ENCODE data around the gene INTS6L.

INTS6L gene

DNA sequence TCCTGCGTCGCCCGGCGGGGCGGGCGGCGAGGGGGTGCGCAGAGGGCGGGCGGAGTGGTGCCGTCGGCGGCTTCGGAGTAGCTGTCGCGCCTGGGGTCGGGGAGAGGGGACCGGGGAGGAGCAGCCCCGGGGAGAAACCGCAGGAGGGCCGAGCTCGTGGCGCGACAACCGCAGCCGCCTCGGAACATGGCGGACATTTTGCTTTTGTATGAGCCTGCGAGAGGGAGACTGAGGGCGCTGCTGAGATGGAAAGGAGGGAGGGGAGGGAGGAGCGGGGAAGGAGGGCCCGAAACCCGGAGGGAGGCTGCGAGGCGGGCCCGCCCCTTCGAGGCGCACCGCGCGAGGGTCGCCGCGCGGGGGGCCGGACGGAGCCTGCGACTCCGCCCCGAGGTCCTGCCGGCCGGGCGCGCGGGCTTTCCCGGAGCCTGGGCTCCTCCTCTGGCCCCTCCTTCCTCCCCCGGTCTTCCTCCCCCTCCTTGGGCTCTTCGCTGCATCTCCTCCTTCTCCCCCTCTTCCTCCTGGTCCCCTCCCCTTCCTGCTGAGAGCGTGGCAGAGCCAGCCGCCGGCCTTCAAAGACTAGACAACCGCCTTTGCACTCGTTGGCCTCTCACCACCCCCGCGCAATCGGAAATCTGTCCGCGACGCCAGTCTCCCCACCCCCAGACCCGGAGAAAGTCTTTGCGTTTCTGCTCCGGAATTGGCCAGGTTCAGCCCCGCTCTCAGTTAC is 1.1 kb downstream of the INTS6L start:
- Histone ChIP-seq H4K20me1 (ENCODE audit: insufficient read depth, low read length, poor library complexity, severe bottlenecking) (peaks cover 29% of the 10 kb centered on the region), H3F3A (ENCODE audit: low read depth) (no peaks in the 10 kb centered on the region), H3K9me2 (replicated peaks; ENCODE audit: low read depth, low read length) (no peaks in the 10 kb centered on the region), H3K4me3 (ENCODE audit: low read length, poor library complexity, severe bottlenecking) (peak overlapping the region; percentile 97), H3K9ac (ENCODE audit: low read depth, low read length, poor library complexity, severe bottlenecking) (peak overlapping the region; percentile 98), H3K36me3 (ENCODE audit: insufficient read depth, low read length) (no peaks in the 10 kb centered on the region), H2AFZ (ENCODE audit: low read length) (peak overlapping the region; percentile 76; the same call in 1 of the 2 replicates), H3K4me1 (ENCODE audit: insufficient read depth, low read length, poor library complexity, severe bottlenecking) (peaks cover 22% of the 10 kb centered on the region), H3K27me3 (ENCODE audit: insufficient read depth, low read length, poor library complexity, severe bottlenecking) (no peaks in the 10 kb centered on the region), H3K4me2 (ENCODE audit: low read depth, low read length, poor library complexity, severe bottlenecking) (peak overlapping the region; percentile 92), H3K79me2 (ENCODE audit: insufficient read depth, low read length) (peaks cover 47% of the 10 kb centered on the region), H3K9me3 (ENCODE audit: insufficient read depth, low read depth, low read length) (no peaks in the 10 kb centered on the region)
- TF ChIP-seq EZH2phosphoT487 (IDR thresholded peaks at IDR 0.05; ENCODE audit: borderline replicate concordance) = no peak
- TF ChIP-seq, protein P1, sequence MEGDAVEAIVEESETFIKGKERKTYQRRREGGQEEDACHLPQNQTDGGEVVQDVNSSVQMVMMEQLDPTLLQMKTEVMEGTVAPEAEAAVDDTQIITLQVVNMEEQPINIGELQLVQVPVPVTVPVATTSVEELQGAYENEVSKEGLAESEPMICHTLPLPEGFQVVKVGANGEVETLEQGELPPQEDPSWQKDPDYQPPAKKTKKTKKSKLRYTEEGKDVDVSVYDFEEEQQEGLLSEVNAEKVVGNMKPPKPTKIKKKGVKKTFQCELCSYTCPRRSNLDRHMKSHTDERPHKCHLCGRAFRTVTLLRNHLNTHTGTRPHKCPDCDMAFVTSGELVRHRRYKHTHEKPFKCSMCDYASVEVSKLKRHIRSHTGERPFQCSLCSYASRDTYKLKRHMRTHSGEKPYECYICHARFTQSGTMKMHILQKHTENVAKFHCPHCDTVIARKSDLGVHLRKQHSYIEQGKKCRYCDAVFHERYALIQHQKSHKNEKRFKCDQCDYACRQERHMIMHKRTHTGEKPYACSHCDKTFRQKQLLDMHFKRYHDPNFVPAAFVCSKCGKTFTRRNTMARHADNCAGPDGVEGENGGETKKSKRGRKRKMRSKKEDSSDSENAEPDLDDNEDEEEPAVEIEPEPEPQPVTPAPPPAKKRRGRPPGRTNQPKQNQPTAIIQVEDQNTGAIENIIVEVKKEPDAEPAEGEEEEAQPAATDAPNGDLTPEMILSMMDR (conservative IDR thresholded peaks at IDR 0.05; ENCODE audit: low read length) = no peak

DNA sequence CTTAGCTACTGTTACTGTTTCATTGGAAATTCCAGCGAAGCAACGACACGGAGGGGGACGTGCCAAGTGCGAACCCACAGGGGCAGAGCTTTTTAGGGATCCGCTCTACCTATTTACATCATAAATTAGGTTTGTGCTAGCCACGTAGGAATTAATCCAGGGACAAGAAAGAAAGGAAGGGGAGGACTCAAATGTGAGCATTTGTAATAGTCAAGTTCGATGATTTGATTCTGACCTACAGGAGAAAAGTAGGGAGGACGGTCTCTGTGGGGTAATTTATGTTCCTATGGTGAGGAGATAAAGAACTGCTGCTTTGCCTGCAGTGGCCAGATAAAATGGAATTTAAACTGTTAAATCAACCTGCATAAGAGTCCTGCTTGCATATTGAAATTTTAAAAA is 1.7 kb downstream of the INTS6L start:
- Histone ChIP-seq H3K9me2 (replicated peaks; ENCODE audit: low read depth, low read length) (no peaks in the 10 kb centered on the region), H2AFZ (ENCODE audit: low read length) (peak overlapping the region; percentile 76; the same call in 1 of the 2 replicates), H3F3A (ENCODE audit: low read depth) (no peaks in the 10 kb centered on the region), H3K4me2 (ENCODE audit: low read depth, low read length, poor library complexity, severe bottlenecking) (peak overlapping the region; percentile 92), H3K79me2 (ENCODE audit: insufficient read depth, low read length) (peaks cover 51% of the 10 kb centered on the region), H4K20me1 (ENCODE audit: insufficient read depth, low read length, poor library complexity, severe bottlenecking) (peaks cover 31% of the 10 kb centered on the region), H3K4me1 (ENCODE audit: insufficient read depth, low read length, poor library complexity, severe bottlenecking) (peaks cover 22% of the 10 kb centered on the region), H3K27me3 (ENCODE audit: insufficient read depth, low read length, poor library complexity, severe bottlenecking) (no peaks in the 10 kb centered on the region), H3K4me3 (ENCODE audit: low read length, poor library complexity, severe bottlenecking) (peak overlapping the region; percentile 97), H3K36me3 (ENCODE audit: insufficient read depth, low read length) (no peaks in the 10 kb centered on the region), H3K9ac (ENCODE audit: low read depth, low read length, poor library complexity, severe bottlenecking) (peak overlapping the region; percentile 95), H3K9me3 (ENCODE audit: insufficient read depth, low read depth, low read length) (no peaks in the 10 kb centered on the region)
- TF ChIP-seq, protein P1 (conservative IDR thresholded peaks at IDR 0.05; ENCODE audit: low read length) = no peak
- TF ChIP-seq EZH2phosphoT487 (IDR thresholded peaks at IDR 0.05; ENCODE audit: borderline replicate concordance) = no peak

DNA sequence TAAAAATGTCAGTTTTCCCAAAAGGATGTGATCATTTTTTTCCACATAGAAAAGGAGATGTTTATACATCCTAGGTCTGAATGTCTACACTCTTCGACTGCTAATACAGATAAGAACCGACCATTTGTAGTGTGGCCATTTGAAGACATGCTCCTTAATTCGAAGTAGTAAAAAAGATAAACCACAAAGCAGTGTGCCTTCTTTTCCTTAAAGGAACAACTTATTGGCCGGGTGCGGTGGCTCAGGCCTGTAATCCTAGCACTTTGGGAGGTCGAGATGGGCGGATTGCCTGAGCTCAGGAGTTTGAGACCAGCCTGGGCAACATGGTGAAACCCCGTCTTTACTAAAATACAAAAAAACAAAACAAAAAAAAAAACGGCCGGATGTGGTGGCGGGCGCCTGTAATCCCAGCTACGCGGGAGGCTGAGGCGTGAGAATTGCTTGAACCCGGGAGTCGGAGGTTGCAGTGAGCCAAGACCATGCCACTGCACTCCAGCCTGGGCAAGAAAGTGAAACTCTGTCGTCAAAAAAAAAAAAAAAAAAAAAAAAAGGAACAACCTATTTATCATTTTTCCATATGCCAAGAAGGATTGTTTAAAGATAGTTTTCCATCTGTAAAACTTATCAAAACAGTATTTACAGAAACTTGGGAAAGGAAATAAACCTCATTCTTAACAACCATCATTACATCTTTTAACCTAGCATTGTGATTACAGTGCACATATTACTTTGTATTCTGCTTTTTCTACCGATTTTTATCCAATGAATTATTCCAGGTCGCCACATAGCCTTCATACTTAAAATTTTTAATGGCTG is 2.6 kb downstream of the INTS6L start:
- no peaks in the 10 kb centered on the region for H3K9me2 ChIP-seq (replicated peaks; ENCODE audit: low read depth, low read length)
- H2AFZ ChIP-seq (ENCODE audit: low read length) = no peak overlapping the region
- no peaks in the 10 kb centered on the region for H3K27me3 ChIP-seq (ENCODE audit: insufficient read depth, low read length, poor library complexity, severe bottlenecking)
- no peaks in the 10 kb centered on the region for H3K9me3 ChIP-seq (ENCODE audit: insufficient read depth, low read depth, low read length)
- H3F3A ChIP-seq (ENCODE audit: low read depth) = no peaks in the 10 kb centered on the region
- H4K20me1 ChIP-seq (ENCODE audit: insufficient read depth, low read length, poor library complexity, severe bottlenecking) = peaks cover 36% of the 10 kb centered on the region
- peaks cover 61% of the 10 kb centered on the region for H3K79me2 ChIP-seq (ENCODE audit: insufficient read depth, low read length)
- peak overlapping the region; percentile 95 for H3K9ac ChIP-seq (ENCODE audit: low read depth, low read length, poor library complexity, severe bottlenecking)
- H3K4me2 ChIP-seq (ENCODE audit: low read depth, low read length, poor library complexity, severe bottlenecking) = peak overlapping the region; percentile 92
- no peak for TF ChIP-seq EZH2phosphoT487 (IDR thresholded peaks at IDR 0.05; ENCODE audit: borderline replicate concordance)
- TF ChIP-seq, protein P1 (conservative IDR thresholded peaks at IDR 0.05; ENCODE audit: low read length) = no peak
- H3K4me1 ChIP-seq (ENCODE audit: insufficient read depth, low read length, poor library complexity, severe bottlenecking) = peaks cover 28% of the 10 kb centered on the region
- H3K4me3 ChIP-seq (ENCODE audit: low read length, poor library complexity, severe bottlenecking) = peak overlapping the region; percentile 97
- H3K36me3 ChIP-seq (ENCODE audit: insufficient read depth, low read length) = no peaks in the 10 kb centered on the region
